ENCODE measurements around the gene PARP8.

DNA sequence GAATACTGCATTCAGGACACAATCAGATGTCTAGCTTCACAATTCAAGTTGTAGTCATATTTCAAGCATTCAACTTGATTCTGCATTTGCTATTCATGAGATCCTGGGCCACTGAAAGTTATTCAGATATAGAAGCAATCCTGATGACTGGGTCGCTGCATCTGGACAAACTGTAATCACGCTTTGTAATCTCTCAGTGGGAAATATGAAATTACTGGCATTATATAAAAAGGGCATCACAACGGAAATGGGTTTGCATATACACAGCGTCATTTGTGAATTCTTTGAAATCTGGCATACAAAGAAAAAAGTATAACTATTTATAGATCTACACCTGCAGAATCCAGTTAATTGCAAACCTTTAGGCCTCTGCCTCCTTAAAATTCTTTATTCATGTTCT is 102.2 kb downstream of the PARP8 start:
- TF ChIP-seq SLC30A9 (CRISPR knock-in tag; IDR thresholded peaks at IDR 0.05) (no peak), HCFC1 (IDR thresholded peaks at IDR 0.05; ENCODE audit: low read depth, low read length) (no peak), ZNF398 (CRISPR knock-in tag; IDR thresholded peaks at IDR 0.05) (no peak), SMC3 (conservative IDR thresholded peaks at IDR 0.05; ENCODE audit: insufficient read depth, low read depth, low read length) (no peak), POLR2A (conservative IDR thresholded peaks at IDR 0.05) (no peak)
